HepG2 (cell line): Measurements from ENCODE around the gene IRAK2. TPM values are rescaled to one million over a fixed set of nuclear protein-coding genes. Genes with fewer than 3 reads are reported as not detected.

ENCODE experiments used
- BATF2 ChIP-seq: sonication (generic); formaldehyde crosslinking; IDR thresholded peaks from 2 replicates; pipeline ENCODE4 v1.8.0; 2022; ENCODE audit warnings: mild to moderate bottlenecking, missing genetic modification reagents, moderate library complexity
- CCDC6 ChIP-seq: sonication (generic); formaldehyde crosslinking; IDR thresholded peaks from 2 replicates; pipeline ENCODE4 v1.8.1; 2022; ENCODE audit warnings: mild to moderate bottlenecking, missing genetic modification reagents, moderate library complexity
- POLR2AphosphoS5 ChIP-seq: IDR thresholded peaks from 2 replicates; pipeline ENCODE4 v1.6.1; 2012; ENCODE audit warnings: low read depth, low read length
- RXRB ChIP-seq: IDR thresholded peaks from 2 replicates; pipeline ENCODE4 v1.6.1; 2016; ENCODE audit warnings: borderline replicate concordance, missing genetic modification reagents, missing compliant biosample characterization
- TEAD3 ChIP-seq: optimal IDR thresholded peaks from 2 replicates; pipeline ENCODE3; 2016; ENCODE audit warnings: borderline replicate concordance
- ZNF879 ChIP-seq: sonication (generic); formaldehyde crosslinking; IDR thresholded peaks from 2 replicates; pipeline ENCODE4 v1.8.1; 2023; ENCODE audit warnings: missing genetic modification reagents
- polyA plus RNA-seq, 8 experiments: library from polyadenylated mRNA; depleted of rRNA in 3 of 8; stranded (reverse) in 7 of 8; unstranded in 1 of 8; fragments of >200 nt; fragmentation: Illumina TruSeq in 4 of 8; extraction: Trizol in 4 of 8; gene quantifications; 2 replicates each; pipeline versions ENCODE4 v1.2.1 to v1.2.3, GENCODE V29; 2011 to 2016; ENCODE audit warnings: low read depth in 4 of 8, missing spikeins in 1 of 8, mixed read lengths in 1 of 8; ENCODE audit not compliant: insufficient read depth in 1 of 8
- total RNA-seq, 5 experiments: library from RNA; depleted of rRNA; stranded (reverse); fragments of >200 nt; fragmentation: Illumina TruSeq; extraction: Trizol; gene quantifications; 2 replicates each; pipeline ENCODE4 v1.2.3, GENCODE V29; 2016; ENCODE audit warnings: low read depth in 1 of 5
- TF ChIP-seq, protein P1 (sequence below): sonication (generic); formaldehyde crosslinking; IDR thresholded peaks from 2 replicates; pipeline ENCODE4 v1.4.0; 2020; ENCODE audit warnings: mild to moderate bottlenecking, missing genetic modification reagents
- TF ChIP-seq, protein P2 (sequence below): sonication (generic); formaldehyde crosslinking; IDR thresholded peaks from 2 replicates; pipeline ENCODE4 v1.5.0; 2020; ENCODE audit warnings: mild to moderate bottlenecking, missing genetic modification reagents
- TF ChIP-seq, protein P3 (sequence below): sonication (generic); formaldehyde crosslinking; IDR thresholded peaks from 2 replicates; pipeline ENCODE4 v1.8.0; 2022; ENCODE audit warnings: missing genetic modification reagents, low read depth, mild to moderate bottlenecking, borderline replicate concordance
- TF ChIP-seq, protein P4 (sequence below): sonication (generic); formaldehyde crosslinking; IDR thresholded peaks from 2 replicates; pipeline ENCODE4 v1.5.1; 2020; ENCODE audit warnings: mild to moderate bottlenecking, missing genetic modification reagents
- TF ChIP-seq, protein P5 (sequence below): IDR thresholded peaks from 2 replicates; pipeline ENCODE4 v1.6.1; 2016

Gene IRAK2
- total and polyA plus RNA-seq, 2 of the 13 experiments (the other 11 are each of a cell fraction or from before 2014, with no cell fraction given) = 13.1 to 23.3 TPM

DNA sequence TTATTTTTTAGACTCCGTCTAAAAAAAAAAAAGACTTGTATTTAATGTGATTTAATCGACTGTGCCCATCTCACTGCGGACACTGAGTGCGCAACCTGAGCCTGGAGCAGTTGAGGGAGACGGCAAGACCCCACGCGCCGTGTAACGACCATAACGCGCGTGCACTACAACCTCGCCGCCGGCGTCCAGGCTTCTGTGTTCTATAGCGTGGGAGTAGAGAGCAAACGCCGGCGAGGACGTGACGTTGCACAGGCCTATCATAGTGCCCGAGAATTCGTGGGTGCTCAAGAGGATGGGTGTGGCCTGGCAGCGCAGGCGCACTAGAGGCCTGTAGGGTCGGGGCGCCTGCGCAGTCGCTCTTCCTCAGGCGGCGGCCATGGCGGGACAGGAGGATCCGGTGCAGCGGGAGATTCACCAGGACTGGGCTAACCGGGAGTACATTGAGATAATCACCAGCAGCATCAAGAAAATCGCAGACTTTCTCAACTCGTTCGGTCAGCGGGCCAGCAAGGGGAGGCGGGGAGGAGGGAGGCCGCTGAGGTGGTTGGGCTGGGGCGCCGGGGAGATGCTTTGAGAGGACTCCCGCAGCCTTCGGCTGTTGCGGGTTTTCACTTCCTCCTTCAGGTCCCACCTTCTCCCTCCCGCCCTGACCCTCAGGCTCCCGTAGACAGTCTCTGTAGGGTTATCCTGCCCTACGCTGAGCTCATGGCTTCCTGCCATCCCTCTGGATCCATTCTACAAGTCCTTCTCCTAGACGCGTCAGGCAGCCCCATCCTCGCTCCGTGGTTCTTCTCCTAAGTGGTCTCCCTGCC lies 49.2 kb upstream of the IRAK2 start, which contains the start of gene BRK1 (continued):
- TF ChIP-seq, protein P1, sequence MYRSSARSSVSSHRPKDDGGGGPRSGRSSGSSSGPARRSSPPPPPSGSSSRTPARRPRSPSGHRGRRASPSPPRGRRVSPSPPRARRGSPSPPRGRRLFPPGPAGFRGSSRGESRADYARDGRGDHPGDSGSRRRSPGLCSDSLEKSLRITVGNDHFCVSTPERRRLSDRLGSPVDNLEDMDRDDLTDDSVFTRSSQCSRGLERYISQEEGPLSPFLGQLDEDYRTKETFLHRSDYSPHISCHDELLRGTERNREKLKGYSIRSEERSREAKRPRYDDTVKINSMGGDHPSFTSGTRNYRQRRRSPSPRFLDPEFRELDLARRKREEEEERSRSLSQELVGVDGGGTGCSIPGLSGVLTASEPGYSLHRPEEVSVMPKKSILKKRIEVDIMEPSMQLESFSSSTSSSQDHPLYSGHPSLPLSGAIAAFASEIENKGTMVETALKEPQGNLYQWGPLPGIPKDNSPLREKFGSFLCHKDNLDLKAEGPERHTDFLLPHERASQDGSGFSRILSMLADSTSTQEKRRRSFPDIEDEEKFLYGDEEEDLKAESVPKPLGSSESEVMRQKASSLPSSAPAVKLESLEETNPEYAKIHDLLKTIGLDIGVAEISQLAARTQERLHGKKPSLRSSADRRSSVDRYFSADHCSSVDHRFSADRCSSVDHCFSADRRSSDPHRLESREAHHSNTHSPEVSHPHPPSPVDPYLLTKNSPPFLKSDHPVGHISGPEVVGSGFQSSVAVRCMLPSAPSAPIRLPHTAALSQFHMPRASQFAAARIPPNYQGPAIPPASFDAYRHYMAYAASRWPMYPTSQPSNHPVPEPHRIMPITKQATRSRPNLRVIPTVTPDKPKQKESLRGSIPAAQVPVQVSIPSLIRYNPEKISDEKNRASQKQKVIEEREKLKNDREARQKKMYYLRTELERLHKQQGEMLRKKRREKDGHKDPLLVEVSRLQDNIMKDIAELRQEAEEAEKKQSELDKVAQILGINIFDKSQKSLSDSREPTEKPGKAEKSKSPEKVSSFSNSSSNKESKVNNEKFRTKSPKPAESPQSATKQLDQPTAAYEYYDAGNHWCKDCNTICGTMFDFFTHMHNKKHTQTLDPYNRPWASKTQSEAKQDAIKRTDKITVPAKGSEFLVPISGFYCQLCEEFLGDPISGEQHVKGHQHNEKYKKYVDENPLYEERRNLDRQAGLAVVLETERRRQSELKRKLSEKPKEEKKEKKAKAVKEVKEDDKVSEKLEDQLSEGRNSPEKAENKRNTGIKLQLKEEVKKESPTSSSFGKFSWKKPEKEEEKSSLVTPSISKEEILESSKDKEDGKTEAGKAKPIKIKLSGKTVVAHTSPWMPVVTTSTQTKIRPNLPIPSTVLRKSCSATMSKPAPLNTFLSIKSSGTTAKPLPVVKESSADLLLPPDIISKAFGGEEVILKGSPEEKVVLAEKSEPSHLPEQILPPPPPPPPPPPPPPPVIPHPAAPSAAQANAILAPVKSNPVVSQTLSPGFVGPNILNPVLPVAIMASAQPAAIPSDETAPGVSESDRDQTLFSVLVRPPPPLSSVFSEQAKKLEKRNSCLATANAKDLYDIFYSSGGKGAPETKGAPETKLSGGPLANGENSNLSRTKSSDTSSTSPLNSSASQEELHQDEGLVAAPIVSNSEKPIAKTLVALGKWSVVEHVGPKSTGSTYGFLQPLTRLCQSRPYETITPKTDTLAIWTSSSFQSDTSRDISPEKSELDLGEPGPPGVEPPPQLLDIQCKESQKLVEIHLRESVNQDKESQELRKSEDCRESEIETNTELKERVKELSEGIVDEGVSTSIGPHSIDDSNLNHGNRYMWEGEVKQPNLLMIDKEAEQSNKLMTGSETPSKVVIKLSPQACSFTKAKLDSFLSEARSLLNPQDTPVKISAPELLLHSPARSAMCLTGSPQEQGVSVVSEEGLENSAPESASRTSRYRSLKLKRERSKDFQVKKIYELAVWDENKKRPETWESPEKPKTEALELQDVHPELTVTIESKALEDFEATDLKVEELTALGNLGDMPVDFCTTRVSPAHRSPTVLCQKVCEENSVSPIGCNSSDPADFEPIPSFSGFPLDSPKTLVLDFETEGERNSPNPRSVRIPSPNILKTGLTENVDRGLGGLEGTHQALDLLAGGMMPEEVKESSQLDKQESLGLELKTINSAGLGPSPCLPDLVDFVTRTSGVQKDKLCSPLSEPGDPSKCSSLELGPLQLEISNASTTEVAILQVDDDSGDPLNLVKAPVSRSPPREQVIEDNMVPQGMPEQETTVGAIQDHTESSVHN = 0 out of 2 replicates have a peak, but pooled peaks have one; percentile 35
- TF ChIP-seq, protein P2, sequence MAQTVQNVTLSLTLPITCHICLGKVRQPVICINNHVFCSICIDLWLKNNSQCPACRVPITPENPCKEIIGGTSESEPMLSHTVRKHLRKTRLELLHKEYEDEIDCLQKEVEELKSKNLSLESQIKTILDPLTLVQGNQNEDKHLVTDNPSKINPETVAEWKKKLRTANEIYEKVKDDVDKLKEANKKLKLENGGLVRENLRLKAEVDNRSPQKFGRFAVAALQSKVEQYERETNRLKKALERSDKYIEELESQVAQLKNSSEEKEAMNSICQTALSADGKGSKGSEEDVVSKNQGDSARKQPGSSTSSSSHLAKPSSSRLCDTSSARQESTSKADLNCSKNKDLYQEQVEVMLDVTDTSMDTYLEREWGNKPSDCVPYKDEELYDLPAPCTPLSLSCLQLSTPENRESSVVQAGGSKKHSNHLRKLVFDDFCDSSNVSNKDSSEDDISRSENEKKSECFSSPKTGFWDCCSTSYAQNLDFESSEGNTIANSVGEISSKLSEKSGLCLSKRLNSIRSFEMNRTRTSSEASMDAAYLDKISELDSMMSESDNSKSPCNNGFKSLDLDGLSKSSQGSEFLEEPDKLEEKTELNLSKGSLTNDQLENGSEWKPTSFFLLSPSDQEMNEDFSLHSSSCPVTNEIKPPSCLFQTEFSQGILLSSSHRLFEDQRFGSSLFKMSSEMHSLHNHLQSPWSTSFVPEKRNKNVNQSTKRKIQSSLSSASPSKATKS (CRISPR knock-in tag) = no peak
- TF ChIP-seq, protein P3, sequence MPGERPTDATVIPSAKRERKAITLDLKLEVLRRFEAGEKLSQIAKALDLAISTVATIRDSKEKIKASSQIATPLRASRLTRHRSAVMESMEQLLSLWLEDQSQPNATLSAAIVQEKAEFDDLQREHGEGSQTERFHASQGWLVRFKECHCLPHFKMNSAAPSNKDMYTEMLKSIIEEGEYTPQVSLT (CRISPR knock-in tag) = no peak
- TF ChIP-seq POLR2AphosphoS5 = peak; percentile 99
- no peak for TF ChIP-seq BATF2 (CRISPR knock-in tag)
- no peak for TF ChIP-seq CCDC6
- TF ChIP-seq, protein P4, sequence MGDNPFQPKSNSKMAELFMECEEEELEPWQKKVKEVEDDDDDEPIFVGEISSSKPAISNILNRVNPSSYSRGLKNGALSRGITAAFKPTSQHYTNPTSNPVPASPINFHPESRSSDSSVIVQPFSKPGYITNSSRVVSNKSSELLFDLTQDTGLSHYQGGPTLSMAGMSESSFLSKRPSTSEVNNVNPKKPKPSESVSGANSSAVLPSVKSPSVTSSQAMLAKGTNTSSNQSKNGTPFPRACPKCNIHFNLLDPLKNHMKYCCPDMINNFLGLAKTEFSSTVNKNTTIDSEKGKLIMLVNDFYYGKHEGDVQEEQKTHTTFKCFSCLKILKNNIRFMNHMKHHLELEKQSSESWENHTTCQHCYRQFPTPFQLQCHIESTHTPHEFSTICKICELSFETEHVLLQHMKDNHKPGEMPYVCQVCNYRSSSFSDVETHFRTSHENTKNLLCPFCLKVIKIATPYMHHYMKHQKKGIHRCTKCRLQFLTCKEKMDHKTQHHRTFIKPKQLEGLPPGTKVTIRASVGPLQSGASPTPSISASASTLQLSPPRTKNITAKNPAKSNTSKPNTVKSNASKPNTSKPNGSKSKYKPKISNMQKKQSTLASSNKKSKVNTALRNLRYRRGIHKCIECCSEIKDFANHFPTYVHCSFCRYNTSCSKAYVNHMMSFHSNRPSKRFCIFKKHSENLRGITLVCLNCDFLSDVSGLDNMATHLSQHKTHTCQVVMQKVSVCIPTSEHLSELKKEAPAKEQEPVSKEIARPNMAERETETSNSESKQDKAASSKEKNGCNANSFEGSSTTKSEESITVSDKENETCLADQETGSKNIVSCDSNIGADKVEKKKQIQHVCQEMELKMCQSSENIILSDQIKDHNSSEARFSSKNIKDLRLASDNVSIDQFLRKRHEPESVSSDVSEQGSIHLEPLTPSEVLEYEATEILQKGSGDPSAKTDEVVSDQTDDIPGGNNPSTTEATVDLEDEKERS = 0 out of 2 replicates have a peak, but pooled peaks have one; percentile 43
- peak; percentile 44 for TF ChIP-seq TEAD3
- peak; percentile 38; the same call in 1 of the 2 replicates for TF ChIP-seq RXRB (CRISPR knock-in tag)
- TF ChIP-seq, protein P5, sequence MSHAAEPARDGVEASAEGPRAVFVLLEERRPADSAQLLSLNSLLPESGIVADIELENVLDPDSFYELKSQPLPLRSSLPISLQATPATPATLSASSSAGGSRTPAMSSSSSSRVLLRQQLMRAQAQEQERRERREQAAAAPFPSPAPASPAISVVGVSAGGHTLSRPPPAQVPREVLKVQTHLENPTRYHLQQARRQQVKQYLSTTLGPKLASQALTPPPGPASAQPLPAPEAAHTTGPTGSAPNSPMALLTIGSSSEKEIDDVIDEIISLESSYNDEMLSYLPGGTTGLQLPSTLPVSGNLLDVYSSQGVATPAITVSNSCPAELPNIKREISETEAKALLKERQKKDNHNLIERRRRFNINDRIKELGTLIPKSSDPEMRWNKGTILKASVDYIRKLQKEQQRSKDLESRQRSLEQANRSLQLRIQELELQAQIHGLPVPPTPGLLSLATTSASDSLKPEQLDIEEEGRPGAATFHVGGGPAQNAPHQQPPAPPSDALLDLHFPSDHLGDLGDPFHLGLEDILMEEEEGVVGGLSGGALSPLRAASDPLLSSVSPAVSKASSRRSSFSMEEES (CRISPR knock-in tag) = 0 out of 2 replicates have a peak, but pooled peaks have one; percentile 53
- no peak for TF ChIP-seq ZNF879 (CRISPR knock-in tag)
